GM12864 (cell line): ENCODE data around the gene MAP3K3.
A peak's percentile ranks its signal among the peaks of the same experiment; 100 is the strongest.

Source experiments
- DNase-seq: peaks from one replicate; pipeline ENCODE4 v3.0.0-alpha.2; 2011; ENCODE audit warnings: low read depth
- H3K4me3 ChIP-seq: 2 replicates; pipeline ENCODE4 v1.5.1; 2011; ENCODE audit warnings: mild to moderate bottlenecking, low read depth, low read length, control low read depth
- CTCF ChIP-seq: IDR thresholded peaks from 2 replicates; pipeline ENCODE4 v1.5.1; 2011; ENCODE audit warnings: low read depth, mild to moderate bottlenecking, moderate library complexity, low read length, control low read depth, inconsistent platforms; ENCODE audit errors: missing control alignments

The MAP3K3 gene

DNA sequence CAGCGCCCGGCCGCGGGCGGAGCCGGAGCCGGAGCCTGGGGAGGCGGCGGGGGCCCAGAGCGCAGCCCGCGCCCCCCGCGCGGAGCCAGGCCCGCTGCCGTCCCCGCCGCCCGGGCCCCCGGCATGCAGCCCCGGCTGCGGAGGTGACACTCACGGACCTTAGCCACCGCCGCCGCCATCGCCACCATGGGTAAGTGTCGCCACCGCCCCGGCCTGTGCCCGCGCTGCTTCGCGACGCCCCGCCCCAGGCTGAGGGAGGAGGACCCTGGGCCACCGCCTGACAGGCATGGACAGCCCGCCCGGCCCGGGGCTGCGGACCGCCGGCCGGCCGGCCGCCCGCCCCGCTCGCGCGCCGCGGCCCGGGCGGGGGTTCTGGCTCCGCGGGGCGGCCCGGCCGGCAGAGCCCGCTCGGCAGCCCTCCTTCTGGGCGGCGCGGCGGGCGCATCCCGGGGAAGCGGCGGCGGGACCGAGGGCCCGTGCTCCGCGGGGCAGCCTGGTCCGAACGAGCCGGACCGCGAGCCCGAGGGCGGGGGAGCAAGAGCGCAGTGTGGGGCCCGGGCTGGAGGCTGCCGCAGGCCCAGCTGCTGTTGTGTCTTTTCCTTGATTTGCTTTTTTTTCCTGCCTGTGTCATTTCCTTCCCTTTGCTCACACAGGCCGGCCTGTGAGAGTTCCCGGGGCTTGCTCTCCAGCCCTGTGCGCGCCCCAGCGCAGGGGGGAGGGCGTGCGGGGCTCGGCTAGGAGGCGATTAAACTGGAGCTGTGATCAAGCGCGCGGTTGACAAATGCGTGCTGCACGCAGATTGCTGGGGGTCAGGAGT, 565 bp downstream of the MAP3K3 start:
- TF ChIP-seq CTCF, result no peak
- no peak for DNase-seq
- peak overlapping the region; percentile 77 for H3K4me3 ChIP-seq

- H3K4me3 ChIP-seq, result peak overlapping the region; percentile 77
- DNase-seq, result no peak
- TF ChIP-seq CTCF, result no peak
These were observed 1.7 kb downstream of the MAP3K3 start for GRCh38 chr17:63623786-63624530.

DNA sequence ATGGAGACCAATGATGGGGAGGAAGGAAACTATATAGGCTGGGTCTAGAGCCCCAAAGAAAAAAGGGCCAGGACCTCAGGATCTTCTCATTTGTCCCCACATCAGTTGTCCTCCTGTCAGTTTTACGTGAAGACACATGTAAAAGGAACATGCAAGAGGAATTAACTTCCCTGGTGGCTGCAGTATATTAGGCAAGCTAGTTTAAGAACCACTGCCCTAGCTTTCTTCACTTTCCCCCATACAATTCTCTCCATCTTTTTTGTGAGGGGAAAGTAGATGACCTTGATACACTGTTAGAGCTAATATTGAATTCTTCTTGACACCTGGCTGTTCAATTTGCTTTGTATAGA, 2.3 kb downstream of the MAP3K3 start:
- no peak overlapping the region for H3K4me3 ChIP-seq
- DNase-seq, result no peak
- no peak for TF ChIP-seq CTCF

DNA sequence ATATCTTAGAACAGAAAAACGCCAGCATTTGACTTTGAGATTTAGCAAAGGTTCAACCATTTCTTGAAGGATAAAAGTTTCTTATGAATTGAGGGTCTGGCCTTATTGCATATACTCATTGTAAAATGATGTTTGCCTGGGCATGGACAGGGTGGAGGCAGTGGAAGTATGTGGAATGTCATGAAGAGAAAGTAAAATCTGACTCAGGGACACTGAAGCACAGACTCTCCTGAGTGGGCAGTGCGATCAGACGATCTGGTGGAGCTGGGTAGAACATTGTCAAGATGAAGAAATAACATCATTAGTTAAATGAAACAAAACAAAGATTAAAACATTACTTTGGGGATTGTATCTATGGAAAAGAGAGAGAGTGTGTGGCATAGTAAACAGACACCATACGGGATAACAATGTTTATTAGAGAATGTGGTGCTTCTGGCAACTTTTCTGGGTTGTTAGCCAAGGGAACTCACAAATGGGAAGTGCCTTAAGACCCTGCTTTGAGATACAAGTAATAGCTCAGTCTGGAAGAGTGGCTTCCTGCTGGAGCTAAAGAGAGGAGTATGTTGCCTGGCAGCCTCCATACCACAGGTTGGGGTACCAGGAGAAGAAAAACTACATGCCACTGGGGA, 4.4 kb downstream of the MAP3K3 start:
- no peak overlapping the region for H3K4me3 ChIP-seq
- no peak for TF ChIP-seq CTCF
- no peak for DNase-seq

DNA sequence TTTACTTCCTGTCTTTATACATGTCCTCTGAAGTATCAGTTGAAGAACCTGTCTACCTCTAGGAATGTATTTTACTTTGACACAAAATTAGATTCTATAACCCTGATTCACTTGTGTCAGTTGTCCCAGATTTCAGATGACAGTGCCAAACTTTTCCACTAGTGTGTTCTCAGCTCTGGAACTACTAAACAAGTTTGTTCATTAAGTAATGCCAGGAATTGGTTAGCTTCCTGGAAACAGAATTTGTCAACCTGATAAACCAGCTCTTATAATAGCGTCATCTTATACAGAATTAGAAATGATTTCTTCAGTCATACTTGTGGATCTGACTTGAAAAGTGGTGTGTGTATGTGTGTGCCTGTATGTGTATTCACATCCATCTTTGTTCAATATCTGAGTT, 7.4 kb downstream of the MAP3K3 start:
- H3K4me3 ChIP-seq, result no peak overlapping the region
- no peak for DNase-seq
- TF ChIP-seq CTCF, result no peak

DNA sequence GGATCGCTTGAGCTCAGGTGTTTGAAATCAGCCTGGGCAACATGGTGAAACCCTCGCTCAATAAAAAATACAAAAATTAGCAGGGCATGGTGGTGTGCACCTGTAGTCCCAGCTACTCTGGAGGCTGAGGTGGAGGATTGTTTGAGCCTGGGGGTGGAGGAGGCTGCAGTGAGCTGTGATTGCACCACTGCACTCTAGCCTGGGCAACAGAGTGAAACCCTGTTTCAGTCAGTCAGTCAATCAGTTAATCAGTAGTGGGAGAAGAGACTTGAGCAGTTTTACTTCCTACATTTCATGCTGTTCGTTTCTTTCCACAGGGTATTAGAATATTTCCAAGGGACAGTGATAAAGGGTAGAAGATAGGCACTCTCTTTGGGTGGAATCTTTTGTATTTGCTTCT, 8.8 kb downstream of the MAP3K3 start:
- H3K4me3 ChIP-seq, result no peak overlapping the region
- no peak for TF ChIP-seq CTCF
- no peak for DNase-seq

DNA sequence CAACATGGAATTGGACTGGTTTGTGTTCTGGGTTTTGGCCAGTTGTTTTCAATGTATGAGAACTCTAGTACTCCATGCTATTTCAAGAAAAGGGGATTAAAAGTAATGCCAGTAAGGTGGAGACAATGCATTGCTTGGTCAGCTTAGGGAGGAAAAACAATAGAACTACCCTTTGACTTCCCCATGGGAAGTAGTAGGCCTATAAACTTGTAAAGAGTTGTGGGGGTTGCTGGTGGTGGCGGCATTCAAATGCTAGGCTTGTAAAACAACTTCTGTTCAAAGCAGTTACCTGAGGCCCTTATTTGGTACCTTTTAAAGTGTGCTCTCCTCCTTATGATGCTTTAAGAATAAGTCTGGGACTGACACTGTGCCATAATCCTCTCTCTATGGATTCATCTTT, 9.4 kb downstream of the MAP3K3 start:
- H3K4me3 ChIP-seq, result no peak overlapping the region
- TF ChIP-seq CTCF, result no peak
- DNase-seq, result no peak
